ENCODE data around the gene CHN2.

CHN2 gene

GRCh38 chr7:29325476-29325875 lies 130.9 kb downstream of the CHN2 start:
- TF ChIP-seq ZFP30 (CRISPR knock-in tag; IDR thresholded peaks at IDR 0.05): no peak
- TF ChIP-seq ARNTL (CRISPR knock-in tag; IDR thresholded peaks at IDR 0.05; ENCODE audit: borderline replicate concordance, low read depth): no peak
- no peak for TF ChIP-seq GLIS3 (CRISPR knock-in tag; IDR thresholded peaks at IDR 0.05)
- no peak for TF ChIP-seq OSR1 (CRISPR knock-in tag; IDR thresholded peaks at IDR 0.05)
- no peak for TF ChIP-seq TCF4 (CRISPR knock-in tag; IDR thresholded peaks at IDR 0.05; ENCODE audit: borderline replicate concordance)
- no peak for TF ChIP-seq CSDC2 (CRISPR knock-in tag; IDR thresholded peaks at IDR 0.05)
- TF ChIP-seq CSRNP3 (CRISPR knock-in tag; IDR thresholded peaks at IDR 0.05): no peak
- no peak for TF ChIP-seq ESRRG (CRISPR knock-in tag; IDR thresholded peaks at IDR 0.05)
- no peak for ATAC-seq

- TF ChIP-seq GLIS3 (CRISPR knock-in tag; IDR thresholded peaks at IDR 0.05) (no peak), CREB5 (CRISPR knock-in tag; IDR thresholded peaks at IDR 0.05; ENCODE audit: low read depth) (no peak), PATZ1 (CRISPR knock-in tag; IDR thresholded peaks at IDR 0.05; ENCODE audit: borderline replicate concordance) (no peak), ZNF70 (CRISPR knock-in tag; IDR thresholded peaks at IDR 0.05) (no peak)
- ATAC-seq: no peak
Observed at GRCh38 chr7:29326864-29327263, 132.3 kb downstream of the CHN2 start.

GRCh38 chr7:29327455-29327854 lies 132.9 kb downstream of the CHN2 start:
- no peak for TF ChIP-seq TCF4 (CRISPR knock-in tag; IDR thresholded peaks at IDR 0.05; ENCODE audit: borderline replicate concordance)
- no peak for TF ChIP-seq ESRRG (CRISPR knock-in tag; IDR thresholded peaks at IDR 0.05)
- no peak for TF ChIP-seq TSHZ2 (CRISPR knock-in tag; IDR thresholded peaks at IDR 0.05)
- no peak for TF ChIP-seq ZFP30 (CRISPR knock-in tag; IDR thresholded peaks at IDR 0.05)
- no peak for TF ChIP-seq ISL1 (CRISPR knock-in tag; IDR thresholded peaks at IDR 0.05)
- no peak for TF ChIP-seq SNAI2 (CRISPR knock-in tag; IDR thresholded peaks at IDR 0.05)
- no peak for TF ChIP-seq ZC3H10 (CRISPR knock-in tag; IDR thresholded peaks at IDR 0.05)
- no peak for TF ChIP-seq ZNF565 (CRISPR knock-in tag; conservative IDR thresholded peaks at IDR 0.05; ENCODE audit: low read depth)
- no peak for TF ChIP-seq ARNTL (CRISPR knock-in tag; IDR thresholded peaks at IDR 0.05; ENCODE audit: borderline replicate concordance, low read depth)
- ATAC-seq: no peak

GRCh38 chr7:29328045-29328444 lies 133.5 kb downstream of the CHN2 start:
- no peak for ATAC-seq
- no peak for TF ChIP-seq ZNF8 (CRISPR knock-in tag; IDR thresholded peaks at IDR 0.05)
- TF ChIP-seq BACH2 (CRISPR knock-in tag; IDR thresholded peaks at IDR 0.05; ENCODE audit: borderline replicate concordance): no peak
- no peak for TF ChIP-seq ISL1 (CRISPR knock-in tag; IDR thresholded peaks at IDR 0.05)
- TF ChIP-seq TOX (CRISPR knock-in tag; IDR thresholded peaks at IDR 0.05; ENCODE audit: borderline replicate concordance): no peak
- no peak for TF ChIP-seq ZFP30 (CRISPR knock-in tag; IDR thresholded peaks at IDR 0.05)
- no peak for TF ChIP-seq POU6F1 (CRISPR knock-in tag; IDR thresholded peaks at IDR 0.05; ENCODE audit: borderline replicate concordance, low read depth)
- TF ChIP-seq CSRNP3 (CRISPR knock-in tag; IDR thresholded peaks at IDR 0.05): no peak
- no peak for TF ChIP-seq RARB (CRISPR knock-in tag; IDR thresholded peaks at IDR 0.05)
- TF ChIP-seq TSHZ2 (CRISPR knock-in tag; IDR thresholded peaks at IDR 0.05): no peak
- no peak for TF ChIP-seq CREB5 (CRISPR knock-in tag; IDR thresholded peaks at IDR 0.05; ENCODE audit: low read depth)
- no peak for TF ChIP-seq CSDC2 (CRISPR knock-in tag; IDR thresholded peaks at IDR 0.05)
- no peak for TF ChIP-seq SNAI2 (CRISPR knock-in tag; IDR thresholded peaks at IDR 0.05)

All from SK-N-SH treated with all-trans-retinoic acid at 6 μM for 48 hours (cell line).